GM19238 (cell line): ENCODE measurements around the gene LNX2.
"Not testable (repeated sequence)": the region's sequence is repeated elsewhere in the genome, so short reads cannot be mapped to it uniquely, and the experiment has no call there.

Source experiments
- DNase-seq: peaks from one replicate; pipeline ENCODE4 v3.0.0; 2011; ENCODE audit warnings: low spot score; ENCODE audit not compliant: insufficient read length

Gene LNX2

GRCh38 chr13:27637289-27637626 is 16.9 kb upstream of the LNX2 start:
- DNase-seq, result no peak

DNA sequence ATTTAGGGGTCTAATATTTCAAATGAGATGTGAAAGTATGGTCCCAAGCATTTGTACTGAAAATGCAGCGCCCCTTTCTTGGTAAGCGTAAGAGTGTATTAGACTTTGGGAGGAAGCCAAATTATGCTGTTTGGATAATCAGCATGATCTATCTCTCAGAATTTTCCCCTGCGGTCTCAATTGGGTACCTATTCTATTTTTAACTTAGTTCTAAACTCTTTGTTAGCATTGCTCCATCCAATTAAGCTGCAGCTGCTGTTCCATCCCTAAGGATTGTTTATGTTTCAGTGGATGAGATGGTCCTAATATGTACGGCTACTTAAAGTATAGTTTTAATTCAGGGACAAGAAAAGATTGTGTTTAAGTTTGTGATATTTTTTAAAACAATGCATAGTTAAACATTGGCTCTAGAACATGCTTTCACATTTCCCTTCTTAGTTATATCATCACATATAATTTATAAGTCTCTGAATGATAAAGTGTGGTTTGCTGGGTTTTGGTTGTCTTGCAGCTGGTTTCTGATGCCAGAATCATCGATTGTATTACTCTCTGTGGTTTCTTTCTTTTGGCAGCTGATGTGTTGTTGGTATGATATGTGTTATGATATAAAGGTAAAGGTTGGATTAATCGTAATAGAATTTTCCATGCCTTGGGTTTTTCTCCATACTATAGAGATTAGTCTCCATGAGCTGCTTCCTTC is 16.4 kb upstream of the LNX2 start:
- no peak for DNase-seq

DNA sequence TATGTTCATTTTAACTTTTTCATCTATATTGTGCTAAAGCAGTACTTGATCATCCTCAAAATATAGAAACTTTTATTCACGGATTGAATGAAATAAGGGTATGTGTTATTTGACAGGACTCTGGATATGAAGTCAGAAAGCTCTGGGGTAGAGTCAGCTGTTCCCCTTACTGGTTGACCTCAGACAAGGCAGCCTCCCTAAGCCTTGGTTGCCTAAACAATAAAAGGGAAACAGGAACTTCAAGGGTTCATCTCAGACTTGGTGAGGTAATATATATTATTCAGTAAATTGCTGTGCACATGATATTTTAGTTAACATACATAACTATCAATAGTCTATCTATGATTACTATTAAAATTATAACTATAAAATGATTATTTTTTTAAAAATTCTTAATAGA is 14.9 kb upstream of the LNX2 start:
- no peak for DNase-seq

GRCh38 chr13:27634791-27635190 is 14.5 kb upstream of the LNX2 start:
- DNase-seq, result no peak

DNA sequence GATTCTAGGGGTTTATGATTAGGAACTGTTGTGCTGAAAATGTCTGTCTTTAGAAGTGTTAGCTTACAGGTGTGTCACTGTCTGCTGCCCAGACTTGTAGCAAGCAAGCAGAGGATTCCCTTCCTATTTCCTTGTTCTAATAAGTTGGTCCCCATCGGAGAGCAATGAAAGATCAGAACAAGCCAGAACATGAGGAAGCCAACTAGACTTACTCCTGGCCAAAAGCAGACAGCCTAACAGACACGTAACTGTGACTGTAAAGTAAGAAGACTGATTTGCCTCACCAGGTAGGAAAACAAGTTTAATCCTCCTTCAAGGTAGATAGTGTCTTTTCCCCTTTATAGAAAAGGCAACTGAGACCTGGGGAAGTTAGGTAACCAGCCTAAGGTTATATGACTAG is 13.9 kb upstream of the LNX2 start:
- DNase-seq, result no peak

DNA sequence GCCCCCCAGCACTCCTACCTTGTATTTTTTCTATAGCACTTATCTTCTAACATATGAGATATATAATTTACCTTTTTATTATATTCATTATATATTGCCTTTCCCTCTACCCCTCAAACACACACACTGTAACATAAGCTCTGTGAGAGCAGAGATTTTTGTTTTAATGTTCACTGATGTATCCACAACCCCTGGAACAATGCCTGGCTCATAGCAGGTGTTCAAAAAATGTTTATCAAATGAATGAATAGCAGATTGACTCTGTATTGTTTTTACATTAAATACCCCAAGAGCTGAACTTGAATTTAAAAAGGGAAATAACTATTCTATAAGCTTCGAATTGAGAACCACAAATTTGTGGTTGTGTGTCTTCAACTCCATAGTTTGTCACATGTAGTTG is 12.3 kb upstream of the LNX2 start:
- no peak for DNase-seq

- DNase-seq, result no peak
Observed at GRCh38 chr13:27632214-27632613, 11.9 kb upstream of the LNX2 start.

- DNase-seq, result no peak
Observed at GRCh38 chr13:27631665-27632064, 11.3 kb upstream of the LNX2 start.

DNA sequence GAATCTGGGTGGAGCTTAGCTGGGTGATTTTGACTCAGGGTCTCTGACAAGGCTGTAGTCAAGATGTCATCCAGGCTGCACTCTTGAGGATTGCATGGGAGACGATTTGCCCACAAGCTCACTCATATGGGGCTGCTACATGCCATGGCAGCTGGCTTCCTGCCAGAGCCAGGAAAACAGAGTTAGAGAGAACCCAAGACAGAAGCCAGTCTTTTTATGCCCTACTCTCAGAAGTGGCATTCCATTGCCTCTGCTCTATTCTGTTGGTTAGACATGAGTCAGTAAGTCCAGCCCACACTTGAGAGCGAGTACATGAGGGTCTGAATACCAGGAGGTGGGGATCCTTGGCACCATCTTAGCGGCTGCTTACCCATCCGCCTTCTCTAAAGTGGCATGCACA is 10.8 kb upstream of the LNX2 start:
- DNase-seq, result no peak

DNA sequence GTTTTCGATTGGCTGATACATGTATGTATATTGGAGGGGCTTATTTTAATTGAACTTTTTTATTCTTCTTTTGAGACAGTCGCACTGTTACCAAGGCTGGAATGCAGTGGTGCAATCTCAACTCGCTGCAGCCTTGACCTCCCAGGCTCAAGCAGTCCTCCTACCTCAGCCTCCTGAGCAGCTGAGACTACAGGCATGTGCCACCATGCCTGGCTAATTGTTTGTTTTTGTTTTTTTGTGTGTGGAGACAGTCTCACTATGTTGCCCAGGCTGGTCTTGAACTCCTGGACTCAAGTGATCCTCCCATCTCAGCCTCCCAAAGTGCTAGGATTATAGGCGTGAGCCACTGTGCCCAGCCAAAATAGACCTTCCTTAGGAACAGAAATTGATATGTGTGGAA is 8.4 kb upstream of the LNX2 start:
- DNase-seq, result not testable (repeated sequence)

- DNase-seq, result no peak
Observed at GRCh38 chr13:27628081-27628480, 7.8 kb upstream of the LNX2 start.

GRCh38 chr13:27627380-27627779 is 7.1 kb upstream of the LNX2 start:
- no peak for DNase-seq

DNA sequence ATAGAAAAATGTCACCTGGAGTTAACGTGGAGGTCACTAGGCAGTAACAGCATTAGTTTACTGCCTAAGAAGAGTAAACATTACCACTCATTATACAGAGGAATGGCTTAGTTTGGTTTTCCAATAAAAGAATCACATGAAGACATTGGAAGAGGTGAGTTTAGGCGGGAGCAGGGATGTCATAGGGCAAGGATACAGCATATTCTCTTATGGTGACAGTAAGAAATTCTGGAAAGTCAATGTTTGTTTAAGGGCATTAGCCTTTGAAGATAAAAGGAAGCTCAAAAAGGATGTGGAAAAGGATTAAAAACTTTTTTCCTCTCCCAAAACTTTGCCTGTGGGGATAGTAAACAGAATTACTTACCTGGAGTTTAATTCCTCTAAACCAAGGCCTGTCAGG is 5.5 kb upstream of the LNX2 start:
- no peak for DNase-seq

DNA sequence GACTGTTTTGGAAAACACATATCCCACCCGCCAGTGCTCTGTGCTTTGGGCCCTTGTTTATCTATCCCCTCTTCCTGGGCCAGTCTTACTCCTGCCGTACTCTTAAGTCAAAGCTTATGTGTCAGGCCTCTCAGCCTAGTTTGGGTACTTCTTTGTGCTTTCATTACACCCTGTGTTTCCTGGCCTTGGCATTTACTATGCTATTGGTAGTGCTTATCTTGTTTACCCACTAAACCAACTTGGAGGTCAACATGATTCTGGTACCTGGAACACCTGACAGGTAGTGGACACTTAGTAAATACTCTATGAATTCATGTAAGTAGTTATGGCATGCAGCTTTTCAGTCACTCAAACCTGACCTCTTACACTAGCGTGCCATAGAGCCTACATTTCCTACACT is 3.7 kb upstream of the LNX2 start:
- DNase-seq, result no peak

DNA sequence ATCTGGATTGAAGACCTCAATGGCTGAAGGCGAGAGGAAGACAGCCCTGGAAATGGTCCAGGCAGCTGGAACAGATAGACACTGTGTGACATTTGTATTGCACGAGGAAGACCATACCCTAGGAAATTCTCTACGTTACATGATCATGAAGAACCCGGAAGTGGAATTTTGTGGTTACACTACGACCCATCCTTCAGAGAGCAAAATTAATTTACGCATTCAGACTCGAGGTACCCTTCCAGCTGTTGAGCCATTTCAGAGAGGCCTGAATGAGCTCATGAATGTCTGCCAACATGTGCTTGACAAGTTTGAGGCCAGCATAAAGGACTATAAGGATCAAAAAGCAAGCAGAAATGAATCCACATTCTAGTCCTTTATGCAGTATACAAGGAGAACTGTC is 2.6 kb upstream of the LNX2 start:
- no peak for DNase-seq

- no peak for DNase-seq
Observed at GRCh38 chr13:27622102-27622820, 1.9 kb upstream of the LNX2 start.

- DNase-seq, result peak; percentile 80
Observed at GRCh38 chr13:27621366-27622101, 1.2 kb upstream of the LNX2 start, which contains the start of gene POLR1D. Gene POLR1D (plus strand): TSS chr13:27621892. CDS start chr13:27621984, 92 bp downstream.

DNA sequence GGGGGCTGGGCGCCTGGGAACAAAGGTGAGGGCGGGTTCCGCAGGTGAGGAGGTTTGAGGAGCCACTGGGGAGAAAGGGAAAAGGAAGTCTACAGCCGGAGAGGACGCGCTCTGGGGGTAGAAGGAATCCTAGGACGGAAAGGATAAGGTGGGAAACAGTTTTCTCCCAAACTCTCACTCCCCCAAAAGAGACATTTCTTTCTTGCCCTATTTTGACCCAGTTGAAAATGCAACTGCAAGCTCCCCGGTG is 712 bp upstream of the LNX2 start:
- no peak for DNase-seq

DNA sequence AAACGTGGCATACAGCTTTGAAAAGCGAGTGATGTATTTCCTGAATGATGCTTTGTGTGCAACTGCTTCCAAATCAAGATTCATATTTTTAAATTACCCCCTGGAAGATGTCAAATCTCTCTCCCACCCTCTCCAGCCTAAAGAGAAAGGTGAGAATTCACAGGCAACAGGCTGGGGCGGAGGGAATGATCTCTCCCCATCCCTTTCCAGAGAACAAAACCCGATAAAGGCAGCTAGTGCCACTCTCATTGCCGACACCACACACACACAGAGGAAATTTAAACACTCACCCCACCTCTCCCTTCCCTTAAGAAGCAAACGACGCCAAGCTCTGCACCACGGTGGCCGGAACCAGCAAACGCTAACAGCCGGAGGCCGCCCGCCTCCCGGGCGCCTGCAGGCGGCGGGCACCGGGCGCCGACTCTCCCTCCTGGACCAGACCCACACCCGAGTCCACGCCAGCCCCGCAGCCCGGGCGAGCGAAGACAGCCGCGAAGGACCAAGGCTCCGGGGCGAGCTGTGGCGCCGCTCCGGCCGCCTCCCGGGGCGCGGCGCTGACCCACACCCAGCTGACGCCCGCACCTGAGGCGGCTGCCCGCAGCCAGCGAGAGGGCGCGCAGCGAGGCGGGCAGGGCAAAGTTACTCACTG is 477 bp downstream of the LNX2 start:
- DNase-seq, result peak; percentile 36

DNA sequence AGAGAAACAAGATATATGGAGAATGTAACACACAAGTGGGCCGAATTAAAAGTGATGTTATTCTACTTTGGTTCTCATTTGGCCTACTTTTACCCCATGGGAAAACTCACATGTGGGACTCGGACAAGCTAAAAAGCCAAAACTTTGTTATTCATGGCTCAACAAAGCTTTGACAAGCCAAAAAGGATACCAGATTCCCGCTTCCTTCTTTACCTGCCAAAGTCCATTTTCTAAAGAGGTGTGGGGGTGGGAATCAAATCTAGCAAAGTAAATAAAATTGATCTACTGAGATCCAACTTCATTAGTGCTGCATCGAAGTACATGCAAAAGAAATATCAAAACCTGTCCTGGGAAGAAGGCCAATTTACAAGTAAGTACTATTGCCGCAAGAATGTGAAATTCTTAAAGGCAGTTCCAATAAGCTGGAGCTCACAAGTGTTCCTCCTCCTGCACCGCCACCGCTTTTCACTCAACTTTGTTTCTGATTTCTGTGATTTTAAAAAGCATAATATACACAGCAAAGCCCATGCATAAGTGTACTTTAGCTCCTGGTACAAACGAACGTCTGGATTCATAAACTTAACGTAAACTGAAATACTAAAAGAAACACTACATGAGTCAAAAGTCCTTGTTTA is 1.1 kb downstream of the LNX2 start:
- DNase-seq, result no peak

DNA sequence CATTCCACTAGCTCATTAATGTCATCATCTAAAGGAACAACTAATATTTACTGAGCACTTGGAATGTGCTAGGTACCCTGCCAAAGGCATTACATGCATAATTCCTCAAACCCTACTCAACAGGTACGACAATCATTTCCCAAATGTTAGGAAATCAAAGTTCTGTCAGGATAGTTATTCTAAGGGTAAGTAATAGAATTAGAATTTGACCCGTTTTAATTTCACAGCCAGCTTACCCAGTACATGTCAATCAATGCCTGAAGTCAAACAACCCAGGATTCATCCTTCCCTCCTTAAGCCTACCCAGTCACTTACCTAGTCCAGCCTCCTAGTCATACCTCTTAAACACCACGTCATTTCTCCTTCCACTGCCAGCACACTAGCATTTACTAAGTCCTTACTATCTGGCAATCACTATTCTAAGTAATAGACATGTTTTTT is 2.4 kb downstream of the LNX2 start:
- DNase-seq, result no peak

DNA sequence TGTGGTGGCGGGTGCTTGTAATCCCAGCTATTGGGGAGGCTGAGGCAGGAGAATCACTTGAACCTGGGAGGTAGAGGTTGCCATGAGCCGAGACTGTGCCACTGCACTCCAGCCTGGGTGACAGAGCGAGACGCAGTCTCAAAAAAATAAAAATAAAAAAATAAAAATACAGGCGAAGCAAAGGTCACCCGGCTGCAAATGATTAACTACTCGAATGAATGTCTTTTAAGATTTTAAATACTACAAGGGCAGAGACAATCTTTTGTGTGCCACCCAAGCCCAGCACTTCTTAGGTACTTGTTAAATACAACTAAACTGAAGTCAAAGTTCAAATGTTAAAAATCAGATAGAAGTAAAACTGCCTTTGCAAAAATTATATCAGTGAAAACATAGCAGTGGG is 6.7 kb downstream of the LNX2 start:
- DNase-seq, result no peak
